DOHH2 (cell line): ENCODE measurements around the gene SLC6A20.

ENCODE experiments used
- CTCF ChIP-seq: fragments of 200-600 bp; sonication (generic); IDR thresholded peaks from one replicate; pipeline ENCODE4 v1.5.1; 2014; ENCODE audit warnings: antibody characterized with exemption, mild to moderate bottlenecking, low read depth, low read length; ENCODE audit not compliant: poor library complexity, severe bottlenecking
- EZH2phosphoT487 ChIP-seq: fragments of 200-600 bp; sonication (generic); IDR thresholded peaks from 2 replicates; pipeline ENCODE4 v1.6.1; 2017; ENCODE audit warnings: borderline replicate concordance, mild to moderate bottlenecking, antibody characterized with exemption, low read length, moderate library complexity, mixed read lengths

- TF ChIP-seq CTCF: no peak
- no peak for TF ChIP-seq EZH2phosphoT487
Observed at GRCh38 chr3:45799586-45799985, 3.2 kb upstream of the SLC6A20 start.
